Progenitor cell of endocrine pancreas (in vitro differentiated cells): ENCODE results near the gene ZBTB21. TPM values are rescaled to one million over a fixed set of nuclear protein-coding genes. Genes with fewer than 3 reads are reported as not detected.

Experiments
- DNase-seq: peaks from one replicate; pipeline ENCODE4 v3.0.0; 2021; ENCODE audit warnings: low spot score; ENCODE audit not compliant: unreplicated experiment
- H3K27ac Mint-ChIP-seq: 2 replicates; pipeline ENCODE4 v1.8.0; 2021; ENCODE audit warnings: mild to moderate bottlenecking, moderate library complexity, mixed read lengths
- H3K27me3 Mint-ChIP-seq: 2 replicates; pipeline ENCODE4 v1.8.0; 2021; ENCODE audit warnings: mixed read lengths
- H3K36me3 Mint-ChIP-seq: 2 replicates; pipeline ENCODE4 v1.8.0; 2022; ENCODE audit warnings: mixed read lengths; ENCODE audit not compliant: insufficient read depth
- H3K4me1 Mint-ChIP-seq: 2 replicates; pipeline ENCODE4 v1.8.0; 2021; ENCODE audit warnings: low read depth, mixed read lengths
- H3K4me3 Mint-ChIP-seq: 2 replicates; pipeline ENCODE4 v1.8.0; 2021; ENCODE audit warnings: low read depth, mild to moderate bottlenecking, moderate library complexity, mixed read lengths
- H3K9me3 Mint-ChIP-seq: 2 replicates; pipeline ENCODE4 v1.8.0; 2021; ENCODE audit warnings: low read depth, mixed read lengths
- total RNA-seq: library from RNA; stranded (reverse); gene quantifications from 2 replicates; pipeline ENCODE4 v1.2.1, GENCODE V29; 2021
- TF ChIP-seq, protein P1 (sequence below): fragments of 200-600 bp; sonication (generic); IDR thresholded peaks from one replicate; pipeline ENCODE4 v1.5.0; 2021; ENCODE audit warnings: antibody characterized with exemption, mild to moderate bottlenecking; ENCODE audit not compliant: unreplicated experiment

Gene ZBTB21
- total RNA-seq, 1 donor from 2014 or later: 15.7 TPM

DNA sequence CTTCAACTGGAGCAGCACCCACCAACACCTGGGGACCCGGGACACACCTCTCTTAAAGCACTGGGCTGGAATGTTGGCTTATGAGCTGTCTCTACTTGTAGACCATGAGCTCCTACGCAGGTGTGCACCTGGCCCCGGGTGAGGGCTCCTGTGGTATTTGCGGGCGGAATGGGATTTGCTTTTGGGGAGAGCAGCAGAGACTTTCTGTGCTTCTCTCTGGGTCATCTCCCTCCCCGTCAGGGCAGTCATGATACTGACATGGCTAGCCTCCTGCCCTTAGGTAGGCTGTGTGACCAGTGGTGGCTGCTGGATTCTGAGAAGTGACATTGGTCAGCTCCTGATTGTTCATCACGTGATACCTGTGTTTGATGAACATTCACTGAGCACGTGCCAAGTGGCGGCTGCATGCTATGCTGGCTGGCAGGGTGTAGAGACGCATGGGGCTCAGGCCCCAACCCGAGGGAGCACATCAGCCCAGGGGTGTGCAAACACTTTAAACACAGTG lies 9.0 kb upstream of the ZBTB21 start:
- no peak overlapping the region for H3K4me3 Mint-ChIP-seq
- TF ChIP-seq, protein P1, sequence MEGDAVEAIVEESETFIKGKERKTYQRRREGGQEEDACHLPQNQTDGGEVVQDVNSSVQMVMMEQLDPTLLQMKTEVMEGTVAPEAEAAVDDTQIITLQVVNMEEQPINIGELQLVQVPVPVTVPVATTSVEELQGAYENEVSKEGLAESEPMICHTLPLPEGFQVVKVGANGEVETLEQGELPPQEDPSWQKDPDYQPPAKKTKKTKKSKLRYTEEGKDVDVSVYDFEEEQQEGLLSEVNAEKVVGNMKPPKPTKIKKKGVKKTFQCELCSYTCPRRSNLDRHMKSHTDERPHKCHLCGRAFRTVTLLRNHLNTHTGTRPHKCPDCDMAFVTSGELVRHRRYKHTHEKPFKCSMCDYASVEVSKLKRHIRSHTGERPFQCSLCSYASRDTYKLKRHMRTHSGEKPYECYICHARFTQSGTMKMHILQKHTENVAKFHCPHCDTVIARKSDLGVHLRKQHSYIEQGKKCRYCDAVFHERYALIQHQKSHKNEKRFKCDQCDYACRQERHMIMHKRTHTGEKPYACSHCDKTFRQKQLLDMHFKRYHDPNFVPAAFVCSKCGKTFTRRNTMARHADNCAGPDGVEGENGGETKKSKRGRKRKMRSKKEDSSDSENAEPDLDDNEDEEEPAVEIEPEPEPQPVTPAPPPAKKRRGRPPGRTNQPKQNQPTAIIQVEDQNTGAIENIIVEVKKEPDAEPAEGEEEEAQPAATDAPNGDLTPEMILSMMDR: no peak
- H3K27ac Mint-ChIP-seq: no peak overlapping the region
- no peak for DNase-seq
- H3K9me3 Mint-ChIP-seq: peaks cover 3% of the 10 kb centered on the region
- no peaks in the 10 kb centered on the region for H3K36me3 Mint-ChIP-seq
- peaks cover 15% of the 10 kb centered on the region for H3K27me3 Mint-ChIP-seq
- peaks cover 15% of the 10 kb centered on the region for H3K4me1 Mint-ChIP-seq

DNA sequence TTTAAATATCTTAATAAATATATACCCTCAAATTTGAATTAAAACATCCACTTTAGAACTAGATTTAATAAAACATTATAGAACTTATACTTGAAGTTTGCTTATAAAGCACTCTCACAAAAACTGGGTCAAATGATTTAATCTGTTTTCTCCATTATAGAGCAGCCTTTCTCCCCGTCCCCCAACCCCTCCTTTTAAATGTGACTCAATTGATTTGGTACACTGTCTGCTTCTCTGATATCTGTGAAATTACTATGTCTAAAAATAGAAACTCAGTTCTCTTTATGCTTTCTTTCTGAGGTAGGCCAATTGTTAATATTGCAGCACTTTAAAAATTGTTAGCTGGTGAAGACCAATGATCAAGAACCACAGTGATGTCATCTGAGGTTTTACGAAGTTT lies 6.9 kb upstream of the ZBTB21 start:
- Mint-ChIP-seq H3K36me3 (no peaks in the 10 kb centered on the region), H3K27me3 (peaks cover 27% of the 10 kb centered on the region), H3K4me1 (peaks cover 16% of the 10 kb centered on the region), H3K9me3 (peaks cover 3% of the 10 kb centered on the region), H3K4me3 (no peak overlapping the region), H3K27ac (no peak overlapping the region)
- TF ChIP-seq, protein P1: no peak
- DNase-seq: no peak

DNA sequence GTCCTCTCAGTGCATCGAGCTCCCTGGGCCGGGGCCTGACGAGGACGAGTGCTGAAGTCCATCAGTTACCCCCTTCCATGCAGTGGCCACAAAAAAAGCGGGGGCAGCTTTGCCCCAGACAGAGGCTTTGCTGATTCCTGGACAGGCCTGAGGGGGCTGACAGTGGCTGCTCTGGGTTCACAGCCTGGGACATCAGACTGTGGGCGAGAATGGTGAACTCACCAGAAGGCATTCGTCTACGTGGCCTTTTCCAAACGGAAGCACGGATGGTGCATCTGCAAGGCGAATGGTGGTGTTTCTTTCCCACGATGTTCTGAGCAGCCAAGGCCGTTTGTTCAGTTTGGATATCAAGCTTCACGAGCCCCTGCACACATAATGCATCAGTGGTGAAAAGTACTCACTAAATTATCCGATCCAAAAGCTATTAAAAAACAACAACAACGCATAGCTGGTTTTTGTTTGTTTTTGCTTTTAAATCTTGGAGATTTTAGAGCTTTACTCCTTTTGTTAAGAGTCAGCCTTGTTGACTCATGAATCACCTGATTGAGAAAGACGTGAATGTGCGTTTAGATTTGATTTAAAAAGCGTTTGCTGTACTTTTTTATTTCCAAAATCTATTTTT lies 6.3 kb upstream of the ZBTB21 start:
- Mint-ChIP-seq H3K27me3 (peaks cover 26% of the 10 kb centered on the region), H3K27ac (no peak overlapping the region), H3K4me1 (peaks cover 10% of the 10 kb centered on the region), H3K36me3 (no peaks in the 10 kb centered on the region), H3K4me3 (no peak overlapping the region), H3K9me3 (peaks cover 3% of the 10 kb centered on the region)
- TF ChIP-seq, protein P1: no peak
- no peak for DNase-seq

DNA sequence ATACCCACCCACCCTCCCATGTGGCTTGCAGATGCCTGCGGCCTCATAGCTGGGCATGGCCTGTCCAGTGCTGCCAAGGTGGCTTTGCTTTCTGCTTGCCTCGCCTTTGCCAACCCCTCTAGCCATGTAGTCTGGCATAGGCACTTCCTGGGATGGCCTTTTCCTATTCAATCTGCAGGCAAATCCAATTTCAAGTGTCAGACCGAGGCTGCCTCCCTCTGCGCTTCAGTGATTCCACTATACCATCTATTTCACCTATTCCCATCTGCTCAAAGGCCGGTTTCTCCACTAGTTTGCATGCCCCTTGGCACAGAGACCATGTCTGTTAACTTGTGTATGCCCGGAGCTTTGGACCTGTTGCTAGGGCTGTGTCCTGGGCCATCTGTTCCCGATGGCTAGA lies 3.8 kb upstream of the ZBTB21 start:
- peaks cover 7% of the 10 kb centered on the region for H3K4me1 Mint-ChIP-seq
- H3K4me3 Mint-ChIP-seq: no peak overlapping the region
- DNase-seq: no peak
- H3K9me3 Mint-ChIP-seq: peaks cover 3% of the 10 kb centered on the region
- peaks cover 16% of the 10 kb centered on the region for H3K27me3 Mint-ChIP-seq
- no peak overlapping the region for H3K27ac Mint-ChIP-seq
- no peaks in the 10 kb centered on the region for H3K36me3 Mint-ChIP-seq
- TF ChIP-seq, protein P1: no peak

DNA sequence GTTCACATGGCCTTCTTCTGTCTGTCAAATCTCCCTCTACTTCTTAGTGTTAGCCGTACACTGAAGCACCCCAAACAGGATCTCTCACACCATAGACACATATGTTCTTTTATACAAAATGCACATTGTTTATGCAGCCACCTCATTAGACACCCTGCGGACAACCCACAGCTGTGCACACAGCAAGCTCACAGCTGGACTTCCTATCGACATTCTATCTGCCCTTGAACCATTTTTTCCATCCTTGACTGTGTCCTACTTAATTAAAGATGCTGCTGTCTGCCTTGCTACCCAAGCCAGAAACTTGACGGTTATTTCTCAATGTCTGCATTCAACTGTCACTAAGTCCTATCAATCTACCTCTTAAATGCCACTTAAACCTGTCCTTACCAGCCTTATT lies 3.2 kb upstream of the ZBTB21 start:
- Mint-ChIP-seq H3K36me3 (no peaks in the 10 kb centered on the region), H3K27me3 (peaks cover 14% of the 10 kb centered on the region), H3K4me1 (peaks cover 9% of the 10 kb centered on the region), H3K27ac (no peak overlapping the region), H3K9me3 (peaks cover 3% of the 10 kb centered on the region), H3K4me3 (peak overlapping the region; percentile 37)
- DNase-seq: no peak
- TF ChIP-seq, protein P1: no peak
